Activated gamma-delta T cell (primary cell): ENCODE data around the gene GBP5.
"Not testable (repeated sequence)": the region's sequence is repeated elsewhere in the genome, so short reads cannot be mapped to it uniquely, and the experiment has no call there.

Experiments
- DNase-seq: peaks from one replicate; lab custom pipeline; 2025; lab: John Stamatoyannopoulos, UW
- total RNA-seq, 2 donors: gene quantifications; one replicate each; lab custom pipeline; 2026; lab: John Stamatoyannopoulos, UW

The GBP5 gene, protein sequence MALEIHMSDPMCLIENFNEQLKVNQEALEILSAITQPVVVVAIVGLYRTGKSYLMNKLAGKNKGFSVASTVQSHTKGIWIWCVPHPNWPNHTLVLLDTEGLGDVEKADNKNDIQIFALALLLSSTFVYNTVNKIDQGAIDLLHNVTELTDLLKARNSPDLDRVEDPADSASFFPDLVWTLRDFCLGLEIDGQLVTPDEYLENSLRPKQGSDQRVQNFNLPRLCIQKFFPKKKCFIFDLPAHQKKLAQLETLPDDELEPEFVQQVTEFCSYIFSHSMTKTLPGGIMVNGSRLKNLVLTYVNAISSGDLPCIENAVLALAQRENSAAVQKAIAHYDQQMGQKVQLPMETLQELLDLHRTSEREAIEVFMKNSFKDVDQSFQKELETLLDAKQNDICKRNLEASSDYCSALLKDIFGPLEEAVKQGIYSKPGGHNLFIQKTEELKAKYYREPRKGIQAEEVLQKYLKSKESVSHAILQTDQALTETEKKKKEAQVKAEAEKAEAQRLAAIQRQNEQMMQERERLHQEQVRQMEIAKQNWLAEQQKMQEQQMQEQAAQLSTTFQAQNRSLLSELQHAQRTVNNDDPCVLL
- total RNA-seq: 314 to 398 reads per million in 2 donors

- not testable (repeated sequence) for DNase-seq
Observed at GRCh38 chr1:89272269-89273041, at the start of gene GBP5. Gene GBP5 (minus strand): TSS chr1:89272860. CDS start chr1:89269555, 3,305 bp downstream.

- no peak for DNase-seq
Observed at GRCh38 chr1:89322402-89322801, 49.7 kb upstream of the GBP5 start.

DNA sequence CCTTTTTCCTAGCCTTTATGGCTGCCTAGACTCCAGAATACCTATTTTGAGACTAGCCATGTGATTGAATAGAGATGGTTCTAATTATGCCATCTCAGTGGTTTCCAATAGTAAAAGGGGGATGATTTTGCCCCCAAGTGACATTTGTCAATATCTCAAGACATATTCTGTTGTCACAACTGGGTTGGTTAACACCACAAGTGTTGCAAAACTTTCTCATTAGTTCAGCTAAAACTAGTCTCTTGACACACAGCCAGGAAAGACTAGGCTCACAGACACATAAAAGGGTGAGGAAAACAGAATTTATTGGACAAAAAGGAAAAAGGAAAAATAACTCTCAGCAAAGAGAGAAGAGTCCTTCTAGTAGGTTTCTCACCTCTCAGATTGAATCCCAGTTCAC, 39.9 kb upstream of the GBP5 start:
- no peak for DNase-seq

DNA sequence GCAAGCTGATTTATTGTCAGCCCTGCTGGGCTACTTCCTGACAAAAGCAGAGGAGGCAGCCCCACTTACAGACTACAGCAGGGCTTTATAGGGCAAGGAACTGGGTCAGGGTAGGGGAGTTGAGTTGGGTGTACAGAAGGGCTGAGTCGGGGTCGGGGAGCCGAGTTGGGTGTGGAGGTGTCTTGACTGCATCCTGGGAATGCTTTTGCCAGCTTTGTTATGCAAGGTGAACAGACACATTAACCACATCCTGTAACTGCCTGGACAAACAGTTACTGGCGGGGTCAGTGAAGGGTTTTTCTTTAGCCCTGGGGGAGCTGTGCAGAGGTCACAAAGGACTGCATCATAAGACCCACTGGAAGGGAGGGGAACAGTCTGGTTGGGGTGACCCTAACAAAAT, 39.1 kb upstream of the GBP5 start:
- DNase-seq: no peak

DNA sequence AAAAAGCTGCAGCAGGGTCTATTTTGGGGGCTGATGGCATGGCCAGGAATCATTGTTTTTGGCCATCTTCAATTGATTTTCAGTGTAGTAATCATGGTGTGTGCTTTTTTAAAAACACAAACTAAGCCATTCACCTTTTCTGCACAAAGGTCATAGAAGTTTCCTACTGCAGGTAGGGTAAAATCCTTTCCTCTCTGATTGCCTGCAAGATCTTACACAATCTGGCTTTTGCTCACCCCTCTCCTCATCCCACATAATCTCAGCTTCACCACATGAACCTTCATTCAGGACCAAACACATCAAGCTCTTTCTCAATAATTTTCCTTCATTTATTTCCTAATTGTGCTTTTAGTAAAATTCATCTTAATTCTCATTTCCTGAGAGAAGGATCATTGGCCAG, 38.3 kb upstream of the GBP5 start:
- no peak for DNase-seq

DNA sequence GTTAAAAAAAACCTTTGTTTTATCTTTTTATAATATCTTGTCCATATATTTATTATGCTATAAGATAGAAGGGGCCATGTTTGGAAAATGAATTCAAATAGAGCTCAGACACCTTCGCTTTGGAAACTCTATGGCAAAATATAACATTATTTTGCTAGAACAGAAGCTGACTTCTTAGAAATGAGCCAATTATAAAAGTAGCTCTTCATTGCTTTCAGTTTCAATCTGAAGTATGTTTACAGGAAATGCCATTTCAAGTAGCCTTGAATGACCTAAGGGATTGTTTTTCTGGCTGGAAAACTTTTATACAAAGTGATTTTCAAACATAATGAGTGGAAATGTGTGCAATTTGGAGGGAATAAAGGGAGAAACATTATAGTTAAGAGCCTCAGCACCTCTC, 37.8 kb upstream of the GBP5 start:
- no peak for DNase-seq

DNA sequence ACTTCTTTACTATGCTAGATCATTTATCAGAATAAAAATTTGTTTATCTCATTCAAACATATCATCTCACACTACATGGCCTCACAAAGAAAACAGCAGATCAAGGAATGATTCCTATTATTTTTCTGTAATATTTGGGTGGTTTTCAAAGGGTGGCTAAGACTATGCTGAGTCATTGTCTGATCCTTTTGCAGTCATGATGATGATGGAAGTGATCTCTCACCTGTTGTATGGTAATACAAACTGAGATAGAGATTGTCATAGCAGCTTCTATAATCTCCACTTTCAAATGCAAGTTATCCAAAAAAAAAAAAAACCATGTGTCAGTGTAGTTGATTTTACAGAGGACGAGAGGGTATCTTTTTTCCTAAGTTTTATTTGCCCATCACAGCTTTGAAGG, 37.2 kb upstream of the GBP5 start:
- DNase-seq: no peak

GRCh38 chr1:89306273-89306672, 33.6 kb upstream of the GBP5 start:
- DNase-seq: no peak

GRCh38 chr1:89305493-89305892, 32.8 kb upstream of the GBP5 start:
- no peak for DNase-seq

- DNase-seq: no peak
Observed at GRCh38 chr1:89304572-89305230, 32.0 kb upstream of the GBP5 start.

- no peak for DNase-seq
Observed at GRCh38 chr1:89302697-89303332, 30.2 kb upstream of the GBP5 start.

DNA sequence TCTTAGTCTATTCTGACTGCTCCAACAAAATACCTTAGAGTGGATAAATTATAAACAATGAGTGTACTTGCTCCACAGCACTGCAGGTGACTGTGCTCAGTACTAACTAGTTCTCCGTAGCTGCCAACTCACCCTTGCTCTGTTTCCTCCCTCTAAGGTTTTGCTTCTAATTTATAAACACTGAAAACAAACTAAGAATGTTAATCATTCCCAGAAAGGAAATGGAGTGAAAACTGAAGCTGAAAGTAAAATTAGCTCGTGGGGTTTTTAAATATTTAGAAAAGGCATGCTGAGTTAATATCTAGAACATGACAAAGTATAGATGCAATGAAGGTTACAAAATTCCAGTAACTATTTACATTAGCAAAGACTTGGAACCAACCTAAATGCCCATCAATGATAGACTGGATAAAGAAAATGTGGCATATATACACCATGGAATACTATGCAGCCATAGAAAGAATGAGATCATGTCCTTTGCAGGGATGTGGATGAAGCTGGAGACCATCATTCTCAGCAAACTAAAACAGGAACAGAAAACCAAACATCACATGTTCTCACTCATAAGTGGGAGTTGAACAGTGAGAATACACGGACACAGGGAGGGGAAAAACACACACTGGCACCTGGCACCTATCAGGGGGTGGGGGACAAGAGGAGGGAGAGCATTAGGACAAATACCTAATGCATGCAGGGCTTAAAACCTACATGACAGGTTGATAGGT, 27.2 kb upstream of the GBP5 start:
- not testable (repeated sequence) for DNase-seq

DNA sequence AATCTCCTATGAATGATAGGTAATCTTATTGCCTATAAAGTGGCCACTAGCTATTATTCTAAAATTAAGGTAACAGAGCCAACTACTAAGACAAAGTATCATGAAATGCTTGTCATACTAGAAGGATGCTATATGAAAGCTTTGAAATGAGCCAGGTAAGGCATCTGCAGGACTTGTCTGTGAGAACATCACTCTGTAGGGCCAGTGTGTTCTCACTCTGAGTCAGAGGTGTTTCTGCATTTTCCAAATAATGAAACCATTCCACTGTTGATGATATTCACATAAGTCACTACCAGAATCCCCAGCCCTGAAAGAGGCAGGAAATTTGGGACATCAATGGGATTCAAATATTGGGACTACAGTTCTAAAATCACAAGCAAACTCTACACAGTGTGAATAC, 25.8 kb upstream of the GBP5 start:
- no peak for DNase-seq

DNA sequence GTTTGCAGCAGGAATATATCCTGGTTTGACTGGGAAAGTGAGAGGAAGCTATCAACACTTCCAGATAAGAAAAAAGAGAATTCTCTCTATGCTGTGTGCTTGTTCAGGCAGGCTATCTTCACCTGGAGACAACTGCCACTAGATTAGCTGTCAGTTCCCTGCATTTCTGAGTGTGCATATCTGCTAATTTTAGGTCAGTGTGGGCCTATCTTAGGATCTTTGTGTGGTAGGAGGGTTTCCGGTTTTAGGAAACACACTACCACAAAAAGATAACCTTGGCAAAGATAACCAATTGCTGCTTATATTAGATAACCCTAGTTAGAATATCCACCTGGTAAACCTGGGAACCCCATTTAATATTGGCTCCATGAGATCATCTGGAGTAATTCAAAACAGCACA, 22.5 kb upstream of the GBP5 start:
- DNase-seq: no peak

- DNase-seq: no peak
Observed at GRCh38 chr1:89291276-89291675, 18.6 kb upstream of the GBP5 start.

- no peak for DNase-seq
Observed at GRCh38 chr1:89288051-89288340, 15.3 kb upstream of the GBP5 start.

DNA sequence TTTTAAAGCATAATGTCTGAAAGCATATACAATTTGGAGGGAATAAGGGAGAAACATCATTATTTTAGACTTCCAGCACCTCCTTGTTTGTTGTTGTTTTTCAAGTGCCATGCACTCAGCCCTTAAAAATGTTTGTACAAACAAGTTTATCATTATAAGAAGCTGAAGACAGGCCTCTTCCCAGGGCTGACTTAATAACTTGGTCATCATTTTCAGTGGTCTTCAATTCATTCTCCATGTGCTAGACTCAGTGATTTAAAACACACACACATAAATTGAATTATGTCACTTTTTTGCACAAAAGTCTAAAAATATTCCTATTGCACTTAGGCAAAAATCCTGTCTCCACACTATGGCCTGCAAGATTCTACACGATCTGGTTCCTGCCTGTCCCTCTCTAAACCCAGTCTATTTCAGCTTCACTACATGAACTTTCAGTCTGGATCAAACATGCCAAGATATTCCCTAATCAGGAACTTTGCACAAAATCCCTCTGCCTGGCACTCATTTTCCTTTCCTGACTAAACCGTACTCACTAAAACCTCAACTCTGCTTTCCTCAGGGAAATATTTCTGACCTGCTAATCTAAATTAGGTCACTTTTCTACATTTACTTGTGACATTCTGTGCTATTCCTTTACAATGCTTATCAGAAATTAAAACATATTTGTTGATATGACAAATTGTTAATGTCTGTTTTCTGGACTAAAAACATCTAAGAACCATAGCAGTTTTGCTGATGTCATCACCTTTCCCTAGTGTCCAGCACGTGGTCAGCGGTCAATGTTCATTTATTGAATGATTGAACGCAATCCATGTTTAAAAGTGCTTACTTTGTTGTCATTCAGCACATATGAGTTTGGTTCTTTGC, 14.8 kb upstream of the GBP5 start:
- no peak for DNase-seq

GRCh38 chr1:89286549-89287180, 14.0 kb upstream of the GBP5 start:
- no peak for DNase-seq

GRCh38 chr1:89285745-89286380, 13.2 kb upstream of the GBP5 start:
- DNase-seq: no peak
